Fibroblast of the conjunctiva (primary cell): ENCODE results near the gene ARL5C.

Experiments used
- DNase-seq: peaks from one replicate; pipeline ENCODE4 v3.0.0-alpha.2; 2010; ENCODE audit warnings: low read depth

The ARL5C gene, protein sequence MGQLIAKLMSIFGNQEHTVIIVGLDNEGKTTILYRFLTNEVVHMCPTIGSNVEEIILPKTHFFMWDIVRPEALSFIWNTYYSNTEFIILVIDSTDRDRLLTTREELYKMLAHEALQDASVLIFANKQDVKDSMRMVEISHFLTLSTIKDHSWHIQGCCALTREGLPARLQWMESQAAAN

DNA sequence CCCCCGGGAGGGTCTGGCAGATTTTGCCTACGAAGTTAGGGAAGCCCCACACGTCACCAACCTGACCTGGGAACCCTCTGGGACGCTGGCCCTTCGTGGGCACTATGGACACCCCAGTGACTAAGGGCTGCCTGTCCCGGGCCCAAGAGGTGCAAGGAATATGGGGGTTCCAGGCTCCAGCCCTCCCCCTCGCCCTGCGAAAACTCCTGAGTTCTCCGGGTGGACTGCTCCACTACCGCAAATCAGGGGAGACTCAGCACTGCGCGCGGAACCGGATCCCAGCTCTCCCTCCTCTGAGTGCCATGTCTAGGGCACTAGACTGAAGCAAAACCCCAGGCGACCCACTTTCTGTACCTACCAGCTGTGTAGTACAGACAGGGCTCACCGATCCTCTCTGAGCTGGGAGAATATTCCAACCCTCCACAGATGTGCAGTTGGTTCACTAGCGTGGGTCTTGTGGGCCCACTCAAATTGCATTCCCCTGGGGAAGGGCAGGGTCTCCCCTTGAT is at the start of gene ARL5C:
ARL5C (minus strand) TSS at position 321 of the 509 bp plus-strand sequence. CDS start 401 bp downstream, outside the sequence.
- DNase-seq: no peak

DNA sequence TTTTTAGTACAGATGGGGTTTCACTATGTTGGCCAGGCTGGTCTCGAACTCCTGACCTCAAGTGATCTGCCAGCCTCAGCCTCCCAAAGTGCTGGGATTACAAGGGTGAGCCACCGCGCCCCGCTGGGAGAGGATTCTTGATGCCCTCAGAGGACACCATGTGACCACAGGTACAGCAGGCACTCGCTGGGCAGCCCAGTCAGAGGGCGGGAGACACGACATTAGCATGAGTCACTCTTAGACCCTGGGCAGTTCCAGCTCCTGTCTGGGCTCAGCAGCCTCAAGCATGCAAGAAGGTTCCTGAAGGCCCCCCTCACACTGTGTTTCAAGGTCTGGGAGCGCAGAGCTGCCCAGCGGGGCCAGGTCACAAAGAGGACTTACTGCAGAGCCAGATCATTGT is 47.9 kb upstream of the ARL5C start:
- DNase-seq: no peak

DNA sequence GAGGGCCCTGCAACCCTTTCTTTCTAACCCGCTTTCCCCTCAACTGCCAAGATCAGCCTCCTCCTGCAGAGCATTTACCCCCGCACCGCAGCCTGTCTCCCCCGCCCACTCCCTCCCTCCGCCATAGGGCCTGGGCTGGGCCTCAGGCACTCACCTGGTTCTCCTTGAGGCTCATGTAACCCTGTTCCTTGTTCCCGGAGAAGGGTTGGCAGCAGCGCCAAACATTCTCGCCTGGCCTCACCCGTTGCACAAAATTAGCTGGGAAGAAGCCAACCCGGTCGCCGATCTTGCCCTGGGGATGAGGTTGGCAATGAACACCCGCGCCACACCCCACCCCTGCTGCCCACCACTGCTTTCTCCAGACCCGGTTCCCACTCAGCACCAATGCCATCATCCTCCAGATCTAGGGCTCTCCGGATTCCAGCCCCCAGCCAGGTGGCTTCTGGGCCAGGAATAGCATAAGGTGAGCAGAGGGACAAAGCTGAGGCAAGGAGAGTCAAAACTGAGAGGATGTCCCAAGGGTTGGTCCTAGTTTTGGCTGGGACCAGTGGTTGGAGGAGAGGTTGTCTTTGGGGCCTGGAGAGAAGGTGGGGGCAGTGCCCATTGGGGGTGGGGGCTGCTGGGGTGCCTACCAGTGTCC is 47.0 kb upstream of the ARL5C start:
- no peak for DNase-seq

DNA sequence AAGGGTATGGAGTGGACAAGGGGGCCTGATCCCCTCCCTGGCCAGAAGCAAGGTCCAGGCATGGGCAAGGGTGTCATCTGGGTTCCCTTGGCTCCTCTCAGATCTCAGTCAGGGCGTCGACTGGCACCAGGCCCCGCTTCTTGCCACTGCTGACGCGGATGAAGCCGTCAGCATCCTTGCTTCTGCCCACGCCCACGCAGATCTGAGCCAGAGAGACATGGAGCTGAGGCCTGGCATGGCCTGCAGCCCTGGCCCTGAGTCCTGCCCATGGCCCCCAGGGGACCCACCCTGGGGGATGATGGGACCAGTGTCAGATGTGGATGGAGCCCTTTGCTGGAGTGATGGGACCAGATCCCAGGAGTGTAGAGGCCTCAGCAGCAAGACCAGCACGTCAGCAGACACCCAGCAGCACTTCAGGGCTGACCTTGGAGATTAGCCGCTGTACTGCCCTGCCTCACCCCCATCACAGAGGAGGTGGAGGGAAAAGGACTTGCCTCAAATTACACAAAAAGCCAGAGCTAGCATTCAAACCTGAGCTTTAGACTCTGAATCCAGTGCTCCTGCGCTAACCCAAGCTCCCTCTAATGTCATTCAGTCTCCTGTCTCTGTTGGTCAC is 46.3 kb upstream of the ARL5C start:
- no peak for DNase-seq

- DNase-seq: no peak
These were observed 44.1 kb upstream of the ARL5C start for GRCh38 chr17:39210093-39210434.

DNA sequence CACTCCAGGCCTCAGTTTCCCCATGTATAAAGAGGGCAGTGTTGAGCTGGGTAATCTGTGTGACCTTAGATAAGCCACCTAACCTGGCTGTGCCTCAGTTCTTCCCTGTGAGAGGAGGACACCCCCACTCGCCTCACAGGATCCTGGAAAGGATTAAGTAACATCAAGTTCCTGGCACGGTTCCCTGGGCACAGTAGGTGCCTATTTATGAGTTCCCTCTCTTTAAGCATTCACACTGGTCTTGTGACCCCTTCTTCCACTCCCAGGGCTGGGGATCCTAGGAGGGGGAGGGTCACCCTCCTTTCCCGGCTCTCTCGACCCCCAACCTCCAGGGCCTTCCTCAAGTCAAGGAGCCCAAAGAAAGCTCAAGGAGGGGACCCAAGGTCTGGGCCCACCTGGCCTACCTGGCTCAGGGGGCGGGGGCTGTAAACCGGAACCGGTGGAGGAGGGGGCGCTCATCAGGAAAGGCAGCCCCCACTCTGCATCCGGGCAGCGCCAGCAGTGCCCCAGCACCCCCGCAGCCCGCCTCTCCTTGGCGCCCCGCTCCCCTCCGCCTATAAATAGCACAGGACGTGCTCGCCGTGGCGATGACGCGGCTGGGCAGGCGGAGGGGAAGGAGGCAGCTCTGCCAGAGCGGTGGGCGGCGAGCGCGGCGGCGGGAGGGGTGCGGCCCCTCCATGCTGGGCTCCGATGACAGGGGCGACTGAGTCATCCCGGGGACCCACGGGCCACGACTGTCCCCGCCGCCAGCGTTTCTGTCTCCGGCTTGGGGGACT is 43.5 kb upstream of the ARL5C start:
- DNase-seq: no peak

- DNase-seq: no peak
These were observed 42.9 kb upstream of the ARL5C start for GRCh38 chr17:39208893-39209292.

DNA sequence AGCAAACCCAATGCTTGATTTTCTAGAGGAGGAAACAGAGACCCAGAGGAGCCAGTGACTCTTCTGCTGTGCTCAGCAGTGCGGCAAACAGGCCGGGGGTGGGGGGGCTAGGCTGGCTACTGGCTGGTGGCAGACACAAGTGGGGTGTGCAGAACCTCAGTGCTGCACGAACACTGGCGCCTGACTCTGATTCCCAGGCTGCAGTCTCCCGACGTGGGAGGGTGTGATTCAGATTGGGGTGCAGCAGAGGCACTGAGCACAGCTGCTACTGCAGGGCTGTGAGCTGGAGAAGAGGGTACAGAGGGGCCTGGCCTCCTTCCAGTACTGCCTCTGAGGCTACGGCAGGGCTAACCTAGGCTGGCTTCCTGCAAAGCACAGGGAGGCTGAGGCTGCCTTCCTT is 42.2 kb upstream of the ARL5C start:
- DNase-seq: no peak

GRCh38 chr17:39205112-39205526 is 39.2 kb upstream of the ARL5C start:
- DNase-seq: no peak

DNA sequence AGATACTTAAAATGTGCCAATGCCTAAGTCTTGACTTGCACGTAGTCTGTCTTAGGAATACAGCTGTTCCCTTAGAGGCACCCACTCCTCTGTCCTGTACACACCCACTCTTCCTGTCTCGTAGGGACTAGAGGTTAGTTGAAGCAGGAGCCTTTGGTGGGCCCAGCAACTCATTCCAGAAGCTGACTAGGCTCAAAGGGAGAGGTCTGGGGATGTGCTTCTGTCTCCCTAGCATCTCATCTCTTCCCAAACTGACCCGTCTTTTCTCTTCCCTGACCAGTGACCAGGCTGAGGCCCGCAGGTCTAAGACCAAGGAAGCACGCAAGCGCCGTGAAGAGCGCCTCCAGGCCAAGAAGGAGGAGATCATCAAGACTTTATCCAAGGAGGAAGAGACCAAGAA is 38.3 kb upstream of the ARL5C start:
- DNase-seq: no peak

- no peak for DNase-seq
These were observed 35.1 kb upstream of the ARL5C start for GRCh38 chr17:39200957-39201510.

DNA sequence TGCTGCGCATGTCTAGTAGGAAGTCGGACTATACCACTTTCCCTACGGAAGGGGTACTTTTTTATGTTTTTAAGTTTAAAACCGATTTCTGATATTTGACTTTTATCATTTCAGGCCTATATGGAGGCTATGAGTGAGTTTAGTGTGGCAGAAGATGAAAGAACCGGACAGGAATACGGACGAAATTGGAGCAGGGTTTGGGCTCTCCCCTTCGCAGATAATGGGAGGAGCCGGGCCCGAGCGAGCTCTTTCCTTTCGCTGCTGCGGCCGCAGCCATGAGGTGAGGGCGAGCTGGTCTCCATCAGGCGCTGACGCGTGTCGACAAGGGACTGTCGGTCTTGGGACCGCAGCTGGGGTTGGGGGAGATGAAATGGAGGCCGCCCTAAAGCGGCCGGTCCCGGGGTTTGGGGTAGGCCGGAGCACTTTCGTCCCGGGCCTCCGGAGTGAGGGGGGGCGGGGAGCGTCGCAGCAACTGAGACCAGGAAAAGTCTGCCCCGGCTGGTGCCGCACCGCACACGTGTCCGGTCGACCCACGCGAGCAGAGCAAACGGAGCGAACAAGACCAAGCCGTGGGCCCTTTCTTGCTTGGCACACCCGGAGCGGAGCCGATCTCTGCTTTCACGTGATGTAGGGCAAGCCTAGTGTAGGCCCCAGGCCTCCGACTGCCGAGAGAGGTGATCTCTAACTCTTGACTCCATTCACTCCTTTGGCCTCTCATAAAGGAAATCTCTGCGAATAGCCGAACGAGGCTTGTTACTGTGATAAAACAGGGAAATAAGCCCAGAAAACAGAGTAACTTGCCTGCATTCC is 34.3 kb upstream of the ARL5C start, which contains the start of gene RPL19:
RPL19 (plus strand) TSS at position 214 of the 810 bp plus-strand sequence; CDS start at position 276, 62 bp downstream.
- DNase-seq: no peak

DNA sequence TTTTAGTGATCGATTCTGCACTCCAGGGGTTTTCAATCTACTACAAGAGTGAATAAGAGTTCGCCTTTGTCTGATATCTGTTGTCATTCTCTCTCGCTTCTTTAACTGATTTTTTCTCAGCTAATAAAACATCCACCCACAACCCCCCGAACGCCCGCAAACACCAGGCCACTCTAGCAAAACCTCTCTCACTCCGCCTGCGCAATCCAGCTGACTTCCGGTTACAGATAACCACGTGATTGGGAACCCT is 33.8 kb upstream of the ARL5C start:
- DNase-seq: peak; percentile 92

DNA sequence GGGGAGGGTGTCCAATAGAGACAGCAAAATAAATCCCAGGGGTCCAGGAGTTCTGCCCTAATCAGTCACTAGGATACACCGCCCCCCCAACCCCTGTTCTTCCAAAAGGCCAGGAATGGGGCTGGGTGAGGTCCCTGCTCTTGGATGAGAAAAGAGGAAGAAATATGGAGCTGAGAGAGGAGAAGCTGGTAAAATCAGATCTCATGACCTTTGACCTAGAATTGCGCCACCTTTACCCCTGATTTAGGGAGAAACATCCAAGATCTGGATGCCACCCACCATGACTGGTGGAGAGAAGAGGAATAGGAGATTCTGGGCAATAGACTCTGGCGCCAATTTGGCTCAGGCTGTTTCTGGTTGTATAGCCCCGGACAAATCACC is 32.2 kb upstream of the ARL5C start:
- DNase-seq: no peak

GRCh38 chr17:39197380-39198185 is 31.6 kb upstream of the ARL5C start, which contains the start of gene CACNB1:
CACNB1 (minus strand) TSS chr17:39197669; CDS start chr17:39197495, 174 bp downstream.
- peak; percentile 31 for DNase-seq

GRCh38 chr17:39196808-39197291 is 30.9 kb upstream of the ARL5C start:
- DNase-seq: no peak

DNA sequence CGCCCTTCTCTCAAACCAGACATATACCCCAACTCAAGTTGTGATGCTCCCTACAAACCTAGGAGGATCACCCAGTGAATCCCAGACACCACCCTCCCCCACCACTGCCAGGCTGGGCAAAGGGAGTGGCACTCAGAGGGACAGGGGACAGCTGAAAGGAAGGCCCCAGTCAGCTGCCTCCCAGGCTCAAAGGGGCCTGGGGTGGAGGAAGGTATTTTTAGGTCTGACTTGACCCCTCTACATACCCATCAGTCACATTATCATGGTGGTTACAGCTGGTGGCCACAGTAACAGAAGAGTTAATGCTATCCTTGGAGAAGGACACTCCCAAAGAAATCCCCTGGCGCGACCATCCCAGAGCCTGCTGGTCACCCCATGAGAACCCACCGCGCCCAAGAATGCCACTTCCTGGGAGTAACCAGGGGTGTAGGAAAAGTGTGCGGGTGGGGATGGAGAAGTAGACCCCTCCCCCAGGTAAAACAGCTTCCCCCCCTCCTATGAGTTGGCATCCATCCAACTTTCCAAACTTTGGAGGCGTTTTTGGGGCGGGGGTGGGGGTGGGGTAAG is 30.4 kb upstream of the ARL5C start:
- DNase-seq: no peak

- no peak for DNase-seq
These were observed 29.7 kb upstream of the ARL5C start for GRCh38 chr17:39195568-39196160.

DNA sequence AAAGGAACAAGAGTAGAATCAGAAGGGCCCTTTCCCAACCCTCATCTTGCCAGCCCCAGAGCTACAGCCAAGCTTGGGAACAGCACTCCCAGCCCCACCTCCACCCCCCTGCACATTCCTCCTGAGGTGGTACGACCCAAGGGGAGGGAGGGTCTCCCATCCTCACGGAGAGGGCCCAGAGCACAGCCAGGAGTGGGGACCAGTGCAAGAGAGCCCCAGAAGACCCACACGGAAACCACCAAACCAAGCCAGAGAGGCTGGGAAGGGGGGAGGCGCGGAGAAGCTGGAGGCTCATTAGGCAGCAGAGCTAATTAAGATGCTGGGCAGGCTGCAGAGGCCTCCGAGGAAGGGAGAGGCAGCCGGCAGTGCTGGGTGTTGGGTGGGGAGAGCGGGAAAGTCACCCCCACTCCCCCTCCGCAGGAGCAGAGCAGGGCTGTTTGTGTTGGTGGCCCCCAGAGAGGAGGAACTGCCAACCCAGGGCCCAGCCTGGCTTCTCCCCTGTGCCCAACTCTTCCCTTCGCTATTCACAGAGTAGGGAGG is 29.1 kb upstream of the ARL5C start:
- DNase-seq: no peak
